HuH-7.5 (cell line): Measurements from ENCODE around the gene DCLK2.

ENCODE experiments used
- DNase-seq: peaks from one replicate; pipeline ENCODE4 v3.0.0; 2011; ENCODE audit warnings: low spot score

Gene DCLK2

DNA sequence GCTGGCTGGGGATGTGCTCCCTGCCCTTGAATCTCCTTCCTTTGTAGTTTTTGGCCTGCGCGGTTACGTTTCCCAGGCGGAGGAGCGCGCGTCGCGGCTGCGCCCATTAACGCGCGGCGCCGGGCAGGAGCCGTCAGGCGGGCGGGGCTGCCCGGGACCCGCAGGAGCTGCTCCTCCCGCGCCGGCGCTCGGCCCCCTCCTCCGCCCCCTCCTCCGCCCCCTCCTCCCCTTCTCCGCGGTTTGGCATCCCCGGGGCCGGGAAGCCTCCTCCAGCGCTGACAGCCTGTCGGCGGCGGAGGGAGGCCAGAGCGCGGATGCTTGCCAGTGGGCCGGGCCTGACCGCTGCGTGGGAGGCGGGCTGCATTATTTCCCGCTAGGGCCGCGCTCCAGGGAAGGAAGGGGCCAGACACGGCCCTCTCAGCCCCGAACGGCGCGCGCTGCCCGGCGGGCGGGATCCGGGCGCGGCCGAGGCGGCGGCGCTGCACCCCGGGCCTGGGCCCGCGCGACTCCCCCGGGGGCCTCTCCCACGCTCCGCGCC, at the start of gene DCLK2:
Gene DCLK2 (plus strand): TSS at position 405 of the 538 bp plus-strand sequence. CDS start 583 bp downstream, outside the sequence.
- DNase-seq: peak; percentile 39

DNA sequence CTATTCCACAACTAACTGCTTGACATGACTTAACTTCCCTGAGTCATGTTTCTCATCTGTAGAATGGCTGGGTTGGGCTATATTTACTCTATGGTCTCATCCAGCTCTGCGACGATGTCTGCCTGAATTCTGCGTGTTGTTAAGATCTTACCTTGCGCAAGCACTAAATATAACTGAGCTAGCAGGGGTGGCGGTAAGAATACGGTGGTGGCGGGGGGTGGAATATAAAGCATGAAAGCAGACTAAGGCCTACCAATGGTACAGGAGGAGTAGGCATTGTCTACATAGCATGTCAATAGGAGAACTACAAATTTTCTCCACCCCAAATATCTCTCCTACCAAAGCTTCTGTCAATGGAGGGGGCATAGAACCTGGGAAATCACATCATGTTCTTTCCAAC, 45.7 kb upstream of the DCLK2 start:
- no peak for DNase-seq

DNA sequence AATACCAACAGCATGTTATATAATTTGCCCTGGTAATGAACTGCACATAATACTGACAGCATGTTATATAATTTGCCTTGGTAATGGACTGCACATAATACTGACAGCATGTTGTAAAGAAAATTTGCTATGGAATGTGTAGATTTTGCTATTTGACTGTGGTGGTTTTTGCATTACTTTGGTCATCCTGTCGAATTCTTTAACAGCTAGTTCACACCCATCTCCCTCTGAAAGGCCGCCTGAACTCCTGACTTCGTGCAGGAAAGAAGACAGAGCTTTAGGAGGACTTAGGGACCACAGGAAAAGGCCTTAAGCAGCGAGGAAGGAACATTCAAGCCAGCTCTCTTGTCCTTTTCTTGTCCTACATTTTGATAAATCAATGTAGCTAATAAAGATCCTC, 45.2 kb upstream of the DCLK2 start:
- DNase-seq: no peak

DNA sequence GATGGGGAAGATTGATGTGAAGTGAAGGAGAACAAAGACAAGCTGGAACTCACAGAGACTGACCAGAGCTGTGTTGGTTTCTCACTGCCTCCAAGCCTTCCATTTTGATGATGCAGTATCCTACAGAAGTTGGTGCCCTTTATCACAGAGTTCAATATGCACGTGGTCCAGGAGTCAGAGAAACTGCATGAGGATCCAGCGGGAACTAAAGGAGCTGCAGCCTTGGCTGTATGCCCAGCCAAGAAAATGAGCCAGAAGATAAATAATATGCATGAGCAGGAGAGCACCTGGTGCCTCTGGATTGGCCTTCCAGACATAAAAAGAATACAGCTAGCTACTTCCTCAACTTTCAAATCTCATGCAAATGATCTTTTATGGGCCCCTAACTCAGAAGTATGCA, 44.3 kb upstream of the DCLK2 start:
- no peak for DNase-seq

DNA sequence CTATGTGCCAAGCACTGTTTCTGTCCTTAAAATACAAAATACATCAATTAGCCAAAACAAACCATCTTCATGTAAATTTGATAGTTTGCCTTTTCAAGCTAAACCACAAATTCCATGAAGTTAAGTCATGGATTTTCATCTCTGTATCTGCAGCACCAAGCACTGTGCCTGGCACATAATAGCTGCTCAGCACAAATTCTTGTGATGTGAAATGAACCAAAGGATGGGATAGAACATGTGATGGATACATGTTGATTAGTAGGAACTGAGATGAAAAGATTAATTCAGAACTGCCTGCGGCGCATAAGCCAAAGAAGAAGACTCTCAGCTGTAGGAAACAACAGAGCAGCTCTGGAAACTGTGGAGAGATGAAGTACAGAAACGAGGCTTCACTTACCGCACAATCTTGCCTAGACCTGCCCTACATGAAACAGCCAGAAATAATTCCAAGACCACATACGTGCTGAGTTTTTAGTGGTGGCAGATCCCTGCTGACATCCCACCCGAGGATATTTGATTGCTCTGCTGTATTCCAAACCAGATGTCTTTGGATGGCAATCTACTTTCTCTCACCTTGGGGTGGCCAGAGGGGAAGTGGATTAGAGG, 40.9 kb upstream of the DCLK2 start:
- no peak for DNase-seq

DNA sequence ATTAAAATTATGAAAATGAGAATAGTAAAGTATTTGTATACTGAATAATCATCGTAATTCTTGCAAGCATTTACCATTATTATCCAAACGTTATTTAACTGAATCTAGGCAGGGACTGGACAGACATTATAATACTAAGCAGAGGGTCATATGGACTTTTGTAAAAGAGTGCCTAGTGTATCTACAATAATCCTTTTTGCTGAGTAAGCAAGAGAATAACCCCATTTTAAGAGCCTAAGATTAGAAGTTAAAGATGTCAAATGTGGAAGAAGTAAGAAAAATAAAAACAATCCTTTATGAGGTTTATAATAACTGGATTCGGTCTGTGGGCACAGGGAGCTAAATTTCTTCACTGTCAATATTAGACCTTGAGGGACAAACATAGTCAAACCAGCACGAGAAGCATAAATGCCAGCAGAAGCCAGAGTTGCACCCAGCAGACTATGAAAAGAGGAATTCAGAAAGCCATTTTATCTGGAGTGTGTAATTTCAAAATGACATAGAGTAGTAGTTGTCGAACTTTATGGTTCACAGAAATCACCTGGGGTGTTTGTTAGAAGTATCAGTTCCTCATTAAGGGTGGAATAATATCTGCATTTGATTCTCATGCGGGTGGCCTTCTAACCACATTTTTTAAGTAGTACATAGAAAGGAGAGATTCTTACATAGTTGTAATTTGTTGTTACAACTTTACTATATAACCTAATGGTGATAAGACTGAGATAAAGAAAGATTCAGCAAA, 39.7 kb upstream of the DCLK2 start:
- no peak for DNase-seq

DNA sequence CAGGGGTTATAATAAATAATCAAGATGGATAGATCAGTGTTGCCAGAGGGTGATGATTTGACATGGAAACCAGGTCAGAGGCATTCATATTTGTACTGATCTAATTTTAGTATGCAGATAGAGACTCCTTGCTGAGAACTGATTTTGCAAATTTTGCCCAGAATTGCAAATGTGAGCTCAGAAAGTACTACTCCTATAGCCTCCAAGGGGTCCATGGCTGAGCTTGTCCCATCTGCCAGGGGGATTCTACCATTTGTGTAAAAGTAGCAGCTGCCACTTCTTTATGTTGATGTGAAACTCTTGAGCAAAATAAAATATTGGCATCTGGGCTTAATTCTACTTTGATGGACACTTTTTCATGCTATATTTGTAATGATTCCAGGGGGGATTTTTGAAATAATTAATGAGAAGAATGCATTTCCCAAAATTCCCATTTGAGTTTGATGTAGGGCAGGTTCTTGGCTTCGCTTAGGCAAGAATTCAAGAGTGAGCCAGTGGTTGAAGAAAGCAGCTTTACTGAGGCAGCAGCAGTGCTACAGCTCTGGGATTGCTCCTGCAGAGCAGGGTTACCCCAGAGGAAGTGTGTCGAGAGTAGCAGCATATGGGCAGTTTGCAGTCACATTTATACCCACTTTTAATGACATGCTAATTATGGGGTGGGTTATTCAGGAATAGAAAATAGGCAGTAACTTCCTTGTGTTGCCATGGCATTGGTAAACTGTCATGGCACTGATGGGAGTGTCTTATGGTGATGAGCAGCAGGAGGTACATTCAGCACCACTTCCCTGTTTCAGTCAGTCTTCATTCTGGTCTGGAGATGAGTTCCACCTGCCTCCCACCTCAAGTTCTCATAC, 38.7 kb upstream of the DCLK2 start:
- DNase-seq: no peak

DNA sequence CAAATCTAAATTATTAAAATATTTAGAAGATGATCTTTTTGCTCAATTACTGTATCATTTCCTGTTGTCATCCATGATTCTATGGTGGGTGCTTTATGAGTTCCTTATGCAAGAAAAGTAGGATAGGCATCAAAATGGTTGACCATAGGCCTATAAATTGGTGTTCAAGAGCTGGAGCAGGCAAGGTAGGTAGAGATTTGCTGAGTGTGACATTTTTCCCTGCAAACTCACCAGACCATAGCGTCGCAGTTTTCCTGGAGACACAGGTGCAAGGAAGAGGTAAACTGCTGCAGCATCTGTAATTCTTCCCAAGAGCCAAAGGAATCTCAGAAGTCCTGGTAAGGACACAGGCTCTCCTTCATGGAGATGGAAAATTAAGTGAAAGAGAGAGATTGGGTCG, 33.7 kb upstream of the DCLK2 start:
- DNase-seq: no peak

DNA sequence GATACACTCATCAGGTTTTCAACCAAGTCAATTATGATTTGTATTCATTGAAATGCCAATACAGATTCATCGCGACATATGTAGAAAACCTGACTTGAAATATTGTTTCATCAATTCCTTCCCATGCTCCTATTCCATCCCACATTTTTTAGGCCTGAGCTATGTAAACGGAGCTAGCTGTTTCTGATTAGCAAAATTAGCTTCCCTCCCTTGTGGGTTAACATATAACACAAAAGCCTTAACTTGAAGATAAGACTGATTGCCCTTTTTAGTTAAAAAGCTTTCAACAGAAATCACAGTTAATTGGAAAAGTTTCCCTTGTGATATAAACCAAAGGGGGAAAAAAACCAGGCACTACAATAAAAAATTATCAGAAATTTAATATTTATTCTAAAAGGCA, 32.8 kb upstream of the DCLK2 start:
- no peak for DNase-seq

DNA sequence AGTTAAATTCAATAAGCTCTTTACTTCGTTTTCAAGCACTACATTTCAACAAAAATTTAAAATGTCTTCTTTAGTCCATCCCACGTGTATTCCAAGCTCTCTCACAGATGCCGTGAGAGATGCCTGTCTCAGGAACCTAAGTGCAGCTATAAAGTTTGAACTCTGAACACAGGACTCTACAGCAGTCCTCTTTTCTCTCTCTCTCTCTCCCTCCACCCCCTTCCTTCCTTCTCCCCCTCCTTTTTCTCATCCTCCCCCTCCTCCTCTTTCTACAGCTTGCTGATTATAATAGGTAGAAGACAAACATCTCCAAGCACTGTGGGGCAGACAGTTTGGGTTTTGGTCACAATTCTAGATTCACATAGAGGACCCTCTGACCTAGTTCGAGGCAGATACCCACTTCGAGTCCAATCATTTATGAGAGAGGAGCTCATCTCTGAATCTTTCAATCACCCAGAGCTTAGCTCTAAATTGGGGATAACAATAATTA, 31.5 kb upstream of the DCLK2 start:
- DNase-seq: no peak

DNA sequence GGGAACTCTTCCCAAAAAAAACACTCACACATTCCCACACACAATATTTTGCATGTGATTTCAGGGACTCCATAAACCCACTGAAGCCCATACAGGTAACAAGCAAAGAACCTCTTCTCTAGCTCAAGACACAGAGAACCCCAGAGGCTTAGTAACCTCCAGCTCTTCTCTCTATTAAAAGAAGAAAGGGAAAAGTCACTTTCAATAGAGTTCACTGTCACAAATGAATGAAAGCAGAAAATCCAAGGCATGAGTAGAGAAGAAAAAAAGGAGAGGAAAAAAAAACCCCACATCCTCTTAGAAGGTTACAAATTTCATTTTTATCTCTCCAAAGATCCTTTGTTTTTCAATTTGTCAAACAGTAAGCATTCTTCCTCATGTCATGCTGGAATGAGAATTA, 30.7 kb upstream of the DCLK2 start:
- DNase-seq: no peak

DNA sequence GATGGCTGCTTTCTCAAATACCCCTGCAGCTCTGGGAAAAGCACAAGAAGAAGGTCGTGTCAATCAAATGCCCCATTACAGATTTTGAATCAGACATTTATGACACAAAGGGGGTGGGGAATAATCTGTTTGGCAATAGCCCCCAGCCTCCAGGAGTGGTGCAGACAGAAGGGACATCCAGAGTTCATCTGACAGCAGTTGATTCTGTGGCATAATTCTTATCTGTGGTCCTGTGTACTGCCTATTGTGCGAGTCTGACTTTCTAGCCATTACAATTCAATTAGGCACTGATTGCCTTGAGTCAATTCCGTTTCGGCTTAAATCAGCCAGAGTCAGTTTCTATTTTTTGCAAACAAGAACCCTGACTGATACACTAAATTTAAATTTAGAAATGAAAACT, 28.6 kb upstream of the DCLK2 start:
- no peak for DNase-seq

DNA sequence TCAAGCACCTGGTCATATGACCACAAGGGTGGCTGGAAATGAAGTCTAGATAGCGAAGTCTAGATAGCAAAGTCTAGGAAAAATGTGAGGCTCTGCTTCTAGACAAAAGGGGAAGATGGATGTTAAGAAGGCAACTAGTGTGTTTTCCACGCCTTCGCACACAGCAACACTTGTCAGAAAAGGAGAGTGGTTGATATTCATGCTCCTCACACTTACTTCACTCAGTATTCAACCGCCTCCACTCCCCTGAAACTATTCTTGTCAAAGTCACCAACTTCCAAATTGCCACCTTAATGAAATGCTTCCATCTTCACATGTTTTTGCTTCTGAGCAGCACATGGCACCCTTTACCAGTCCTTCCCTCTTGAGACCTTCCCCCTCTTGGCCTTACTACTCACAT, 27.7 kb upstream of the DCLK2 start:
- DNase-seq: no peak

DNA sequence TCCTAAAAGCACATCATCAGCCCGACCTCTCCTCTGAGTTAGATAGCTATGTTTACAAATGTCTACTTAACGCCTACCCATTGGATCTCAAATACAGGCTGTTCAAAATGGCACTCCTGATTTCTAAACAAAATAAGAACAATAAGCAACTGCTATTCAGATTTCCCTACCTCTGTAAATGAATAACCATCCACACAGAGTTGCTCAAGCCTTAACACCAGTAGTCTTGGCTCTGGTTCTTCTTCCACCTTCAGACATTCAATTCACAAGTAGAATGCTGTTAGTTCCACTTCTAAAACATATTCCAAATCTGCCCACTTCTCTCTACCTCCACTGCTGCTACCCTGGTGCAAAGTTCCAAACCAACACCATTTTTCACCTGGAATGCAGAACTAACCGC, 27.1 kb upstream of the DCLK2 start:
- DNase-seq: no peak

DNA sequence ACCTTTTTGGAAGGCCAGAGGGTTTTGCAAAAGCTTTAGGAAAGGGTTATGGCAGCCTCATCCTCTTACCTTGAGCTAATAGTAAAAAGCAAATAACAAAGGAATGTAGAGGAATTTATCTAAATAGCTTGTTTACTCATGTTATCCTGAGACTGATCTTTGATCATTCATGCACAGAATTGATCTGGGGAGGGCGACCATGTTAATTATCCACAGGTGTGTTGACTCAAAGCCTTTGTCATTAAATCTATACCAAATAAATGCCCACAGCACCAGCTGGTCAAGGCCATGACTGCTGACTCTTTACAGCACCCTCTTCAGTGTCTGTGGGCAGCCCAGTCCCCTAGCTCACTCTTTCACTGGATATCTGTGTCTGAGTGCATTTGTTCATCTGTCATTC, 22.8 kb upstream of the DCLK2 start:
- no peak for DNase-seq

DNA sequence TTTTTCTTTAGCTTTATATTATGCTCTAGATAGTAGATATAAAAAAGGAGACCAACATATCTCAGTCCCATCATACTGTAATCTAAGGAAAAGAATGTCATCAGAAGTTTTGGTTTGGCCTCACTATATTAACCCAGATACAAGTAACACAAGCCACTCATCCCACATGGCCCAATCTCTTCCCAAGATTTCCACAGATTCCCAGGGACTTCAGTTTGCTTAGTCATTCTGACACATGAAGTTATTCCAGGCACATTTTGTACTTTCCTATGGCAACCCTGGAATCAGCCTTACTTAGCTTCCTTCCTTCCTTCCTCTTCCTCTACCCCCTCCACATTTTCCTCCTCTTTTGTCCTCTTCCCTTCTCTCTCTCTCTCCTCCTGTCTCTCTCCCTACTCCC, 21.7 kb upstream of the DCLK2 start:
- DNase-seq: no peak

DNA sequence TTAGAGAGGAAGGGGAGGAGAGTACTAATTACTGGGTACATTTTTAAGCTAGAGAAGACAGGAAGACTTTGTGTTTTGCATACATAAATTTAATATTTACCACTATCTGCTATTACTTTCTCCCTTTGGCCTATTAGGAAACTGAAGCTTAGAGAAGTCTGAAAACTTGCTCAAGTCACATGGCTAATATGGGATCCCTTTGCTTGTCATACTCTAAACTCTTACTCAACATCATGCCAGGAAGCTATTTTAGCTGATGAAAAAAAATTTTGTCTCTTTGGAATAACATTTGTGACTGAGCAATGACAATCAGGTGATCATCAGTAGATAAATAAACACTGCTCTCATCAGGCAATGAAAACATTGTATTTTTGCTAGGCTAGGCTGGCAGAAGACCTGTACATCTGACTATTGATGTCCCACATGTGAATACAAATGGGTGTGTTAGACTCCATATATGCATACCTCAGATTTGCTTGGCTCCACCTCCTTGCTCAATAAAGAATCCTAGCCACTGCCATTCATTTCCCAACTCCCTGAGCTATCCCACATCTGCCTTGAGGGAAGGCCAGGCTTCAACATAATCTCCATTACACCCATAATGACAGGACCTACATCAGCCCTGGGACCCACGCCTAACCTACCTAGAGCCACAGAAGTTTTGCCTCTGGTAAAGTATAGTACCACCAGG, 17.0 kb upstream of the DCLK2 start:
- no peak for DNase-seq

DNA sequence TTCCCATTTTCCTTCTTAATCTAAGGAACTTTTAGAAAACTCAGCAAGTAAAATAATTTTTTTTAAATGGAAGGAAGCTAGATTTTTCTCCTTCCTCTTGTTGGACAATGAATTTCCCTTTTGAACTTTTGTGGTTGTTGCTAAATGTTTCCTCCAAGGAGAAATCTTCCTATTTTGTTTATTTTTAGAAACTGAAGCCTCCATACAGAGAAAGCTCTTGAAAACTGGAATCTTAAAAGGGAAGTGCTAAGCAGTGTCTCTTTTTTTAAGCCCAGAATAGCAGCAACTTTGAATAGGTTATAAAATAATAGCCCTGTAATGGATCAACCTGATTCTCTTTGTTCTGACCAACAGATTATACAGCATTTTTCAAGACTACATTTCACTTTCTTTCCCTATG, 15.1 kb upstream of the DCLK2 start:
- DNase-seq: no peak

DNA sequence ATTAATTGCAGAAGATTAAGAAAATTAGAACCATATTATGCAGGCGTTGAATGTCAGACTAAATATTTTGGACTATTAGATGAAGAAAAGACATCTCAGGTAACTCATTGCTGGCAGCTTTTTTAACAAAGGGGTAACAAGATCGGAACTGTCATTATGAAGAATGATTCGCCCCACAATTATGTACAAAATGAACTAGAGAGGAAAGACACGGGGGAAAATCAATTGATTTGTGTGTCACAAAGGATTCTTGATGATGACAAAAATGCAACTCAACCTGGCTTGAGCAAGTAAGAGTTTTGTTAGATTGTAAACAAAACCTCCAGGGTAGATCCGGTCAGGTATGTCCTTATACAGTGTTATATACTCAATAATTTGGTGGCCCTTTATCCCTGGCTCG, 12.5 kb upstream of the DCLK2 start:
- no peak for DNase-seq

DNA sequence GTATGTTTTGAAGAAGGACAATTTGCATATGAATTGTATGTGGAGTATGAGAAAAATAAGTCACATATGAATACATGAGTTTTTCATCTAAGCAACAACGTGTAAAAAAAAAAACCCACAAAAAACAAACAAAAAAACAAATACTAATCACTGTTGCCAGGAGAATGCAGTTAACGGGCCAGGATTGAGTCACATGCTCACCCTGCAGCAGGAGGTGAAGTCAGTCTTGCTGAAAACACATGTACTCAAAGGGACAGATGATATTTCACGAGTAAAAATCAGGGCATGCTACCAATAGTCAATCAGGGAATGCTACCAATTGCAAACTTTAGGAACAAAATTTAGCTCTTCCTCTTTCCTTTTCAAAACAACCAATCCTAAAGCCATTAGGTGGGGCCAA, 10.4 kb upstream of the DCLK2 start:
- DNase-seq: no peak

DNA sequence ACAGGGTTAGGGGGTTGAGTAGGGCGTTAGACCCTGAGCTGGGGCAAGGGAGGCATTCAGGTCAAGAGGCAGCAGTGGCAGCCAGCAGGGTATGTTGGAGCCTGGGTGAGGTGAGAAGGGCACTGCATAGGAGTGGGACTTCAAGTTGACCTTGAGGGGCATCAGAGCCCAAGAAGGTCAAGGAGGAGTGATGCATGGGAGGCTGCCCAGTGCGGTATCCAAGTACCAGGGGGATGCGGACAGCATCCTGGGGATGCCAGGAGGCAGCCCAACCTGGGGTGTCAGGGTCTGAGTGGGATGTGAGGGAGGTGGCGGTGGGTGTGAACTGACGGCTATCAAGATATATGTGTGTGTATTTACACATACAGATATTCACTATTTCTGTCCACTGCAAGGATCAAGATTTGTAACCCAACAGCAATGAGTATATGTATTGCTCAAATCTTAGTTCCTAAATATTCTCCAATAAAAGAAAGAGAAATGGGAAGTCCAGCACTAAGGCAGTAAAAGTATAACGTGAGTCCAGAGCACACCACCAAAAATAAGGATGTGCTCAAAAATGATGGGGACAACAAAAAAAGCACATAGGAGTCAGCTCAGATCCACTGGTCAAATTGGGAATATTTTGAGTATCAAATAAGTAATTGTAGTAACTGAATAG, 9.8 kb upstream of the DCLK2 start:
- DNase-seq: no peak

DNA sequence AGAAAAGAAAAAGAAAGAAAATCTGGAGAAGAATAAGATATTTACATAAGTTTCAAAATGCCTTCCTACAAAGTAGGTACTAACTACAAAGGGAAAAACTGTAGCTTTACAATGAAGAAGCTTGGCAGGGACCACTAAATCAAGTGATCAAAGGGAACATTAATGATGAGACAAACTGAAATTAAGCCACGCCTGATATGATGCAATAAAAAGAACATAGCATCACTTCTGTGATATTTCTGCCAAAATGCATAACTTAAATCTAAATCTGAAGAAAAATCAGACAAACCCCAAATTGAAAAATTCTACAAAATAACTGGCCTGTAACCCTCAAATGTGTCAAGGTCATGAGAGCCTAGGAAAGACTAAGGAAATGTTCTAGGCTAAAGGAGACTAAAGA, 8.9 kb upstream of the DCLK2 start:
- no peak for DNase-seq
